Erythroblast (primary cell): Measurements from ENCODE around the gene ATP6V1B1.

ENCODE experiments used
- DNase-seq, 2 experiments: peaks; one replicate each; lab custom pipeline; 2025; lab: John Stamatoyannopoulos, UW
- GATA1 ChIP-seq: IDR thresholded peaks from 2 replicates; pipeline ENCODE4 v1.6.1; 2011; ENCODE audit warnings: low read depth, mild to moderate bottlenecking, control low read depth, low read length, moderate library complexity
- POLR2A ChIP-seq: IDR thresholded peaks from 2 replicates; pipeline ENCODE4 v1.6.1; 2011; ENCODE audit warnings: mild to moderate bottlenecking, low read length

Gene ATP6V1B1

DNA sequence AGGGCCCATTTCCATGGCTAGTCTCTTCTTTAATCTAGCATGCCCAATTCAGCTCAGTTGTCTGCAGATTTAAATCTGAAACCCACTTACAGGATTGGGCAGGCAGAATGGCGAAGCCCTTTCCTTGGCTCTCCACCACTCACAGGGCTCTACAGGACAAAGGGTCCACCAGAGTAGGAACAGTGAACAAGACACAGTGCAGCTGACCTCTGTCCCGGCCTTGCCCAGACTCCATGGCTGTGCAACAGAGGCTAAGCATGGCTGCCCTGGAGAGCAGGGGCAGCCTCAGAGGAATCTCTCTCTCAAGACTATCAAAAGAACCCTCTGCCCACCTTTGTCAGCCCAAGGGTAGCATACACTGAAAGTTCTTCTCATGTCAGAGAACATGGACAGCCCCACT, 9.7 kb upstream of the ATP6V1B1 start:
- DNase-seq: no peak
- TF ChIP-seq GATA1 (no peak), POLR2A (no peak)

DNA sequence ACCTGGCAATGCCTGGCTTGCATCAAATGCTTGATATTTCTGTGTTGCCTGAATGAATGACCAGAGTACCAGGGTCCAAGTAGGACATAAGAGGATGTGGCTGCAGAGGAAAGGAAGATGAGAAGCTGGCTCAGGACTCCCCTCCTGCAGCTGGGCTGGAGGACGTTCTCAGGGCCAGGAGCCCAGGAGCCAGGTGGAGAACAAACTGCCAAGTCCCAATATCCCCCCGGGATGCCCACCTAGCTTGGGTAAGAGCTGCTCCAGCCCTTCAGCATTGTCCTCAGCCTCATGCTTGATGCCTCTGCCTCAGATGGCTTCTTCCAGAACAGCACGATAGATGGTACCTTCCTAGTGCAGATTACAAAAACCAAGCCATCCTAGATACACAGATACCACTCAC, 8.6 kb upstream of the ATP6V1B1 start:
- TF ChIP-seq POLR2A (no peak), GATA1 (no peak)
- DNase-seq: no peak

GRCh38 chr2:70927641-70928040, 8.1 kb upstream of the ATP6V1B1 start:
- TF ChIP-seq GATA1: no peak
- no peak for TF ChIP-seq POLR2A
- DNase-seq: no peak

GRCh38 chr2:70928366-70928765, 7.3 kb upstream of the ATP6V1B1 start:
- TF ChIP-seq POLR2A (no peak), GATA1 (no peak)
- DNase-seq: no peak

GRCh38 chr2:70930371-70931329, 5.0 kb upstream of the ATP6V1B1 start:
- TF ChIP-seq POLR2A (no peak), GATA1 (no peak)
- no peak for DNase-seq

GRCh38 chr2:70931376-70932000, 4.2 kb upstream of the ATP6V1B1 start:
- DNase-seq: no peak
- no peak for TF ChIP-seq POLR2A
- no peak for TF ChIP-seq GATA1

DNA sequence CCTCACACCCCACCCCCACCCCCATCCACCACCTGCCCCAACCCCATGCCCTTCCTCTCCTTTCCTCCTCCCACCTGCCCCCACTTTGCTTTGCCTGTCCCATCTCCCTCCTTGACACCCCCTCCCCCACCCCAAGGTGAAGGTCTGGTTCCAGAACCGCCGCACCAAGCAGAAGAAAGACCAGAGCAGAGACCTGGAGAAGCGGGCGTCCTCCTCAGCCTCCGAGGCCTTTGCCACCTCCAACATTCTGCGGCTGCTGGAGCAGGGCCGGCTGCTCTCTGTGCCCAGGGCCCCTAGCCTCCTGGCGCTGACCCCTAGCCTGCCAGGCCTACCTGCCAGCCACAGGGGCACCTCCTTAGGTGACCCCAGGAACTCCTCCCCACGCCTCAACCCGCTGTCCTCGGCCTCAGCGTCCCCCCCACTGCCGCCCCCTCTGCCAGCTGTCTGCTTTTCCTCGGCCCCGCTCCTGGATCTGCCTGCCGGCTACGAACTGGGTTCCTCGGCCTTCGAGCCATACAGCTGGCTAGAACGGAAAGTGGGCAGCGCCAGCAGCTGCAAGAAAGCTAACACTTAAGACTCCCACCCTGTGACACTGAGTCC, 3.0 kb upstream of the ATP6V1B1 start:
- no peak for DNase-seq
- TF ChIP-seq POLR2A: no peak
- TF ChIP-seq GATA1: no peak

GRCh38 chr2:70934981-70935380, 719 bp upstream of the ATP6V1B1 start:
- TF ChIP-seq GATA1: no peak
- no peak for TF ChIP-seq POLR2A
- no peak for DNase-seq

DNA sequence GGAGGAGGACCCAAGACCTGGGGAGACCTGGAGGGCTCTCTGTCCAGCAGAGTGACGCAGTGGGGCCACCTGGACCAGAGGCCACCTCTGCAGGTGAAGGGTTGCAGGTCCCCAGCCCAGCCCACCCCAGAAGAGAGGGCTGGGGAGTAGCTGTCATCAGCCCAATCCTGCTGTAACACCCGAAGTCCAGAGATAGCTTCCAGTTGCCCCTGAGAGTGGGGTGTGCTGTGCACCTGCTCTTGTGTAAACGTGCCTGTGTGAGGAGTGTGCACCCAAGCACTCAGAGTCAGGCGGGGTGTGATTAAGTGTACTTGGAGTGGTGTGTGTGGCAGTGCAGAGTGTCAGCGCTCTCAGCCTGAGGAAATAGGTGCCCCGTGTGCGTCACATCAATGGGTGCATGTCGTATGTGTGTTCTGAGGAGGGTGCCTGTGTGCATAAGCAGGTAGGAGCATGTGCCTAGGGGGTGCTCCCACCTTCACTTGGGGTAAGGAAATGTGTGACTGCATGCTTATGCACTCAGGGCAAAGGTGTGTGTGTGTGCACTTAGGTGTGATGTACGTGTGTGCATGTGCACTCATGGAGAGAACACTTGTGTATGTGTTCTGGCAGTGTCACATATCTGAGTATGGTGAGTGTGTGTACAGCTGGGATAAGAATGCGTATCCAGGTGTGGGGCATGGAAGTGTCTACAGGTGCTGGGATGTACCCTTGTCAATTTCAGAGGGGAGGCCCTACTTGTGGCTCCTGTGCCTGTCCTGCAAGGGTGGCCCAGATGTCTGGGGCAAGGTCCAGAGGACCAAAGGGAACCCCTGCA, 672 bp downstream of the ATP6V1B1 start:
- TF ChIP-seq GATA1 (no peak), POLR2A (no peak)
- no peak for DNase-seq

DNA sequence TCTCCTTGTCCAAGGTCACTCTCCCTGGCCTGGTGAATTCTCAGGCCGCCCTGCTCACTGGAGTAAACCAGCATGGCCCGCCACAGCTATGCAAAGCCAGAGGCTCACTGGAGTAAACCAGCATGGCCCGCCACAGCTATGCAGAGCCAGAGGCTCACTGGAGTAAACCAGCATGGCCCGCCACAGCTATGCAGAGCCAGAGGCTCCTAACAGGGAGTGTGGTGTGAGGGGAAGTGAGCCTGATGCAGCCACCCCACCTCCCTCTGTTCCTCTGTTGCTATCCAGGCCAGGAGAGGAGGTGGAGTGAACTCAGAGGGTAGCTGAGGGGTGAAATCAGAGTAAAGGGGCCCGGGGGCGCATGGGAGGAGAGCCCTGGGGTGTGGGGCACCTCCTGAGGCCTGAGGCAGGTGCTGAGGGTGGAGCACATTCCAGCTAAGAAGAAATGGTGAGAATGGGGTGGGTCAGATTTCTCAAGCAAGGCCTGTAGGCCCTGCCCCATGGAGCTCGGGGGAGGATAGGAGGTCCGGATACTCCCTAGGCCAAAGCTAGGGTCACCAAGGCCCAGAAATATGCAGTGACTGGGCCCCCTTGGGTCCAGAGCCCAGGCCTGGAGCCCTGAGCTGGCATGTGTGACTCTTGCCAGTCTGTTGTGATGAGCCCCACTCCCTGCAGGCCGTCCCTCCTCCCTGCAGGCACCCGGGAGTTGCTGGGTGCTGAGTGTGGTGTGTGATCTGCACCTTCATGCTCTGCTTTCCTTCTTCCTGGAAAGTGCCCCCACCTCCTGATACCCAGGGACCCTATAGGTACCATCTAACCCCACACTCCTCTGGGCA, 1.5 kb downstream of the ATP6V1B1 start:
- TF ChIP-seq GATA1 (no peak), POLR2A (no peak)
- DNase-seq: no peak

DNA sequence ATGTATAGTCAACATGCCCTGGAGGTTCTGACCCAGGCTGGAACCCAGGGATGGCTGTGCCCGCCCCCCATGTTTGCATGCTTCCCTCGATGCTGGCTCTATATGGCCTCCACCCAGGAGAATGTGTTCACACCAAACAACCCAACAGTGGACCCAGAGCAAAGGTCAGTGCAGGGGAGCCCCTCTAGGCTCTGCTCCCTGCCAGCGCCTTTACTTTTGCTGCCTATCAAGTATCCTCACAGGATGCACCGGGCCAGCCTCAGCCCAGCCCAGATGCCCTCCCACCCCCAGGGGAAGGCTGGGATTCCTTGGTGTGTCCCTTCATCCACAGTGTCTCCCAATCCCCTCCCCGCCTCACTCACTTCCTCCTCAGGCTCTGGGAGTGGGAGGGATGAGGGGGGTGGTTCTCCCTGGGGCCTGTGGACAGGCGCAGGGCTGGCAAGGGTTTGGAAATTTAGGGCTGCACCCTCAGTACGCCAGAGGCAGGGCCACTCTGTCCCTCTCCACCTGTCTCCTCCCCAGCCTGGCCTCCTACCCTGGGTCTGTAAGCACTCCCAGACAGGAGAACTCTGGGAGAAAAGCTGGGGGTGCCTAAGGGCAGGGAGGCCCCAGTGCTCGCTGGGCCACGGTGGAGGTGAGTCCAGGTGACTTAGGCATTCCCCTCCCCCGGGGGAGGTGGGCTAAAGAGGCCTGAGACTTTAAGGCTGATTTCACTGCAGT, 2.3 kb downstream of the ATP6V1B1 start:
- TF ChIP-seq POLR2A (no peak), GATA1 (no peak)

GRCh38 chr2:70938586-70938950, 2.9 kb downstream of the ATP6V1B1 start:
- DNase-seq: no peak
- TF ChIP-seq GATA1: no peak
- no peak for TF ChIP-seq POLR2A

More for the DNA sequence above, 2.3 kb downstream of the ATP6V1B1 start:
- no peak for DNase-seq
